SK-N-SH (cell line): ENCODE results near the gene POP4. TPM values are rescaled to one million over a fixed set of nuclear protein-coding genes. Genes with fewer than 3 reads are reported as not detected.

Experiments
- CTCF ChIA-PET: fragments of 300-600, 350-600 bp; formaldehyde crosslinking; extraction: SDS; loops from one replicate; lab custom pipeline; 2021; lab: Yijun Ruan, JAX
- POLR2A ChIA-PET: fragments of 350-600 bp; sonication (Branson Sonifier 250); formaldehyde crosslinking; extraction: SDS; loops from one replicate; lab custom pipeline; 2020; ENCODE audit warnings: antibody characterized with exemption, inconsistent platforms; lab: Yijun Ruan, JAX
- DNase-seq: peaks from one replicate; pipeline ENCODE4 v3.0.0; 2012
- H2AFZ ChIP-seq: fragments of 200-600 bp; sonication (generic); 2 replicates; pipeline ENCODE4 v1.8.1; 2016; ENCODE audit warnings: antibody characterized with exemption, mild to moderate bottlenecking, low read depth
- H3F3A ChIP-seq: fragments of 200-600 bp; sonication (generic); replicated peaks from 2 replicates; pipeline ENCODE3; 2016; ENCODE audit warnings: antibody characterized with exemption, mild to moderate bottlenecking; ENCODE audit not compliant: insufficient read depth
- H3K27ac ChIP-seq, 2 experiments: fragments of 200-500 bp in 1 of 2; fragments of 200-600 bp in 1 of 2; sonication (Bioruptor generic) in 1 of 2; sonication (generic), shearing (Covaris generic) in 1 of 2; 2 replicates each; pipeline versions ENCODE4 v1.5.1 to v1.6.1; 2014 to 2016; ENCODE audit warnings: low read depth in 2 of 2, inconsistent platforms in 1 of 2, low read length in 1 of 2, mild to moderate bottlenecking in 1 of 2, mixed read lengths in 1 of 2
- H3K27me3 ChIP-seq: fragments of 200-600 bp; sonication (generic), shearing (Covaris generic); 2 replicates; pipeline ENCODE4 v1.6.1; 2016; ENCODE audit warnings: mixed run types; ENCODE audit not compliant: insufficient read depth
- H3K36me3 ChIP-seq, 2 experiments: fragments of 200-500 bp in 1 of 2; fragments of 200-600 bp in 1 of 2; sonication (Bioruptor generic) in 1 of 2; sonication (generic) in 1 of 2; replicated peaks in 1 of 2; 2 replicates each; pipeline versions ENCODE3 to v1.5.1; 2014 to 2016; ENCODE audit warnings: low read length in 1 of 2, mild to moderate bottlenecking in 1 of 2; ENCODE audit not compliant: insufficient read depth in 2 of 2, control insufficient read depth in 1 of 2
- H3K4me1 ChIP-seq, 2 experiments: fragments of 200-500 bp in 1 of 2; fragments of 200-600 bp in 1 of 2; sonication (Bioruptor generic) in 1 of 2; sonication (generic), shearing (Covaris generic) in 1 of 2; 2 replicates each; pipeline versions ENCODE4 v1.5.1 to v1.6.1; 2014 to 2016; ENCODE audit warnings: low read depth in 1 of 2, low read length in 1 of 2, mixed run types in 1 of 2; ENCODE audit not compliant: insufficient read depth in 2 of 2, control insufficient read depth in 1 of 2
- H3K4me2 ChIP-seq: fragments of 200-600 bp; sonication (generic), shearing (Covaris generic); 2 replicates; pipeline ENCODE4 v1.6.1; 2017; ENCODE audit warnings: mixed run types
- H3K4me3 ChIP-seq, 2 experiments: fragments of 200-500 bp in 1 of 2; fragments of 200-600 bp in 1 of 2; sonication (Bioruptor generic) in 1 of 2; sonication (generic), shearing (Covaris generic) in 1 of 2; 2 replicates each; pipeline versions ENCODE4 v1.5.1 to v1.8.1; 2014 to 2016; ENCODE audit warnings: low read depth in 2 of 2, inconsistent platforms in 1 of 2, low read length in 1 of 2, mild to moderate bottlenecking in 1 of 2, mixed read lengths in 1 of 2, moderate library complexity in 1 of 2
- H3K79me2 ChIP-seq: fragments of 200-600 bp; sonication (generic); 2 replicates; pipeline ENCODE4 v1.8.1; 2017; ENCODE audit warnings: mild to moderate bottlenecking; ENCODE audit not compliant: insufficient read depth
- H3K9ac ChIP-seq: fragments of 200-600 bp; sonication (generic); 2 replicates; pipeline ENCODE4 v1.6.1; 2017; ENCODE audit warnings: mixed run types
- H3K9me2 ChIP-seq: fragments of 200-600 bp; sonication (generic); 2 replicates; pipeline ENCODE4 v1.6.1; 2017; ENCODE audit warnings: mixed run types
- H3K9me3 ChIP-seq: fragments of 200-600 bp; sonication (generic); 2 replicates; pipeline ENCODE4 v1.6.1; 2017; ENCODE audit warnings: mixed run types, mild to moderate bottlenecking, moderate library complexity
- H4K20me1 ChIP-seq: fragments of 200-600 bp; sonication (generic); 2 replicates; pipeline ENCODE4 v1.6.1; 2017; ENCODE audit warnings: mild to moderate bottlenecking, mixed run types; ENCODE audit not compliant: insufficient read depth
- CTCF ChIP-seq: fragments of 200-600 bp; sonication (generic); IDR thresholded peaks from 2 replicates; pipeline ENCODE4 v1.6.1; 2017; ENCODE audit warnings: antibody characterized with exemption, mild to moderate bottlenecking, moderate library complexity
- EP300 ChIP-seq, 2 experiments: IDR thresholded peaks; 2 replicates each; pipeline versions ENCODE4 v1.4.0 to v1.6.1; 2012; ENCODE audit warnings: borderline replicate concordance in 1 of 2, low read depth in 1 of 2, low read length in 1 of 2
- FOXM1 ChIP-seq: IDR thresholded peaks from 2 replicates; pipeline ENCODE4 v1.4.0; 2012; ENCODE audit warnings: low read depth, mild to moderate bottlenecking
- MEF2A ChIP-seq: IDR thresholded peaks from 2 replicates; pipeline ENCODE4 v1.4.0; 2012; ENCODE audit warnings: low read depth, borderline replicate concordance
- NRF1 ChIP-seq: IDR thresholded peaks from 2 replicates; pipeline ENCODE4 v1.6.1; 2012; ENCODE audit warnings: low read depth, mild to moderate bottlenecking, low read length
- RCOR1 ChIP-seq: fragments of 150-350 bp; IDR thresholded peaks from 2 replicates; pipeline ENCODE4 v1.6.1; 2017; ENCODE audit warnings: antibody characterized with exemption, low read length
- RFX5 ChIP-seq: IDR thresholded peaks from 2 replicates; pipeline ENCODE4 v1.6.1; 2012; ENCODE audit warnings: mild to moderate bottlenecking, improper control_type of control experiment, low read length
- RXRA ChIP-seq: IDR thresholded peaks from 2 replicates; pipeline ENCODE4 v1.4.0; 2012; ENCODE audit warnings: low read depth, mild to moderate bottlenecking, borderline replicate concordance
- SMC3 ChIP-seq: IDR thresholded peaks from 2 replicates; pipeline ENCODE4 v1.6.1; 2012; ENCODE audit warnings: low read depth, low read length, improper control_type of control experiment
- TAF1 ChIP-seq: IDR thresholded peaks from 2 replicates; pipeline ENCODE4 v1.6.1; 2012; ENCODE audit warnings: low read depth, mild to moderate bottlenecking, low read length, moderate library complexity, borderline replicate concordance
- TEAD4 ChIP-seq: IDR thresholded peaks from 2 replicates; pipeline ENCODE4 v1.4.0; 2012; ENCODE audit warnings: mild to moderate bottlenecking, borderline replicate concordance; ENCODE audit not compliant: insufficient read depth
- USF2 ChIP-seq: fragments of 150-350 bp; IDR thresholded peaks from 2 replicates; pipeline ENCODE4 v1.6.1; 2017; ENCODE audit warnings: antibody characterized with exemption, low read length, low read depth, borderline replicate concordance
- YY1 ChIP-seq: IDR thresholded peaks from 2 replicates; pipeline ENCODE4 v1.4.0; 2012; ENCODE audit warnings: low read depth, mild to moderate bottlenecking
- ZBTB33 ChIP-seq: IDR thresholded peaks from 2 replicates; pipeline ENCODE4 v1.4.0; 2012; ENCODE audit warnings: low read depth, borderline replicate concordance
- WGBS: methylation state at CpG from one replicate; pipeline ENCODE4 v1.1.6; 2017; ENCODE audit warnings: low lambda C conversion rate; 5-methylcytosine and 5-hydroxymethylcytosine counted together
- polyA plus RNA-seq, 3 experiments: library from polyadenylated mRNA; depleted of rRNA; stranded (reverse); fragments of >200 nt; gene quantifications; 2 replicates each; pipeline ENCODE4 v1.2.3, GENCODE V29; 2012
- TF ChIP-seq, protein P1 (sequence below): IDR thresholded peaks from 2 replicates; pipeline ENCODE4 v1.6.1; 2012; ENCODE audit warnings: mild to moderate bottlenecking, low read depth, low read length, moderate library complexity
- TF ChIP-seq, protein P2 (sequence below): IDR thresholded peaks from 2 replicates; pipeline ENCODE4 v1.4.0; 2012; ENCODE audit warnings: low read depth

POP4 gene
- polyA plus RNA-seq, 1 of the 3 experiments (the other 2 are of a cell fraction): 75.4 TPM

DNA sequence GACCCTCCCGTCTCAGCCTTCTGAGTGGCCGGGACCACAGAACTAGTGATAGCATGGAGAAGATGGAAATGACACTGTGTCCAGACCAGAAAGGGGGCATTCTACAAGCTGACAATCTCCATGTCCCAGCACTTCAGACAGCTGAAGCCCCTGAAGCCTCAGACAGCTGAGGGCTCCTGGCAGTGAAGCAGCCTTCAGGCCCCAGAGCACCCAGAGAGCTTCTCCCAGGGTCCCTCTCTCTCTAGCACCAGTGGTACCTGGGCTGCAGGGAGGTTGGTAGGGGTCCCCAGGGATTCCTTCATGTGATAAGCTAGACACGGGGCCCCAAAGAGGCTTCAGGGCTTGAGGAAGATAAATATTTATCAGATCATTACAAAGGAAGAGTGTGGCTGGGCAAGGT, 7.6 kb upstream of the POP4 start:
- Histone ChIP-seq H3K9me3 (no peaks in the 10 kb centered on the region), H3K4me2 (no peak overlapping the region), H3K4me3 (no peak overlapping the region), H3K27ac (no peak overlapping the region), H3K27me3 (peaks cover 68% of the 10 kb centered on the region), H3K79me2 (no peaks in the 10 kb centered on the region), H3K9me2 (no peaks in the 10 kb centered on the region), H2AFZ (no peak overlapping the region)
- POLR2A ChIA-PET: interaction anchor here (1.2 kb wide), 1 partner anchor 8 kb away, joined by 4 read pairs; the partner anchor contains the start of gene POP4
- TF ChIP-seq NRF1 (no peak), TEAD4 (no peak), FOXM1 (no peak), YY1 (no peak), USF2 (no peak), CTCF (no peak)
- TF ChIP-seq, all 33 proteins: peak for 0
- Histone ChIP-seq H3K36me3 (no peaks in the 10 kb centered on the region), H3K9ac (no peak overlapping the region), H3F3A (no peaks in the 10 kb centered on the region), H3K4me1 (no peaks in the 10 kb centered on the region), H4K20me1 (no peaks in the 10 kb centered on the region)
- WGBS: 7% methylated on average over 3 of the region's 3 CpGs
- DNase-seq: no peak
- CTCF ChIA-PET: interaction anchor here (0.9 kb wide), 1 partner anchor 12 kb away, joined by 3 read pairs; no protein-coding TSS in a partner anchor

DNA sequence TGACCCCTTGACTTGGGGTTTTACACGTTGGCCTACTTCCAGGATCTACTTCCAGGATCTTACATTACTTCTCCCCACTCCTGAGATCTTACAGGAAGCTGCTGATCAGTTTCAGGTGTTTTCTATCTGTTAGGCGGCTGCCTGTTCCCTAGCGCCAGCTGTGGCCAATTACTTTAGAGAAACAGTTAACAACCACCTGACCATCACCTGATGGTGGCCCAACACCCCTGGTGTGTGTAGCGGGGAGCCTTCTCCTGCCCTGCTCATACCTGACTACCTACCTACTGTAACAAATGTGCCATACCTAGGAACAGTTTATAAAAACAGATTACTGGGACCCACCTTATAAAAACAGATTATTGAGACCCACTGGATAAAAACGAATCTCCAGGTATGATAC, 2.8 kb upstream of the POP4 start:
- no peak overlapping the region for H3K27ac ChIP-seq
- peaks cover 18% of the 10 kb centered on the region for H3K79me2 ChIP-seq
- H3K9me3 ChIP-seq: no peaks in the 10 kb centered on the region
- DNase-seq: no peak
- peaks cover 0 to 8% of the 10 kb centered on the region in 2 experiments; a peak in 2 of 4 replicates for H3K4me1 ChIP-seq
- no peak overlapping the region for H3K4me3 ChIP-seq
- no peak overlapping the region for H3K9ac ChIP-seq
- no peaks in the 10 kb centered on the region for H3F3A ChIP-seq
- H3K9me2 ChIP-seq: no peaks in the 10 kb centered on the region
- no peak overlapping the region for H2AFZ ChIP-seq
- peaks cover 21% of the 10 kb centered on the region for H3K27me3 ChIP-seq
- H3K36me3 ChIP-seq: no peaks in the 10 kb centered on the region
- CTCF ChIA-PET: no interaction called here
- POLR2A ChIA-PET: no interaction called here
- H4K20me1 ChIP-seq: no peaks in the 10 kb centered on the region
- 65% methylated on average over 5 of the region's 5 CpGs for WGBS
- no peak overlapping the region for H3K4me2 ChIP-seq
- TF ChIP-seq TEAD4 (no peak), TAF1 (no peak), SMC3 (no peak), ZBTB33 (no peak), MEF2A (no peak), CTCF (no peak), RCOR1 (no peak), EP300 (IDR thresholded peaks at IDR 0.05; ENCODE audit: borderline replicate concordance in 1 of 2, low read depth in 1 of 2, low read length in 1 of 2) (no peak), RFX5 (no peak), RXRA (no peak)
- TF ChIP-seq, protein P1, sequence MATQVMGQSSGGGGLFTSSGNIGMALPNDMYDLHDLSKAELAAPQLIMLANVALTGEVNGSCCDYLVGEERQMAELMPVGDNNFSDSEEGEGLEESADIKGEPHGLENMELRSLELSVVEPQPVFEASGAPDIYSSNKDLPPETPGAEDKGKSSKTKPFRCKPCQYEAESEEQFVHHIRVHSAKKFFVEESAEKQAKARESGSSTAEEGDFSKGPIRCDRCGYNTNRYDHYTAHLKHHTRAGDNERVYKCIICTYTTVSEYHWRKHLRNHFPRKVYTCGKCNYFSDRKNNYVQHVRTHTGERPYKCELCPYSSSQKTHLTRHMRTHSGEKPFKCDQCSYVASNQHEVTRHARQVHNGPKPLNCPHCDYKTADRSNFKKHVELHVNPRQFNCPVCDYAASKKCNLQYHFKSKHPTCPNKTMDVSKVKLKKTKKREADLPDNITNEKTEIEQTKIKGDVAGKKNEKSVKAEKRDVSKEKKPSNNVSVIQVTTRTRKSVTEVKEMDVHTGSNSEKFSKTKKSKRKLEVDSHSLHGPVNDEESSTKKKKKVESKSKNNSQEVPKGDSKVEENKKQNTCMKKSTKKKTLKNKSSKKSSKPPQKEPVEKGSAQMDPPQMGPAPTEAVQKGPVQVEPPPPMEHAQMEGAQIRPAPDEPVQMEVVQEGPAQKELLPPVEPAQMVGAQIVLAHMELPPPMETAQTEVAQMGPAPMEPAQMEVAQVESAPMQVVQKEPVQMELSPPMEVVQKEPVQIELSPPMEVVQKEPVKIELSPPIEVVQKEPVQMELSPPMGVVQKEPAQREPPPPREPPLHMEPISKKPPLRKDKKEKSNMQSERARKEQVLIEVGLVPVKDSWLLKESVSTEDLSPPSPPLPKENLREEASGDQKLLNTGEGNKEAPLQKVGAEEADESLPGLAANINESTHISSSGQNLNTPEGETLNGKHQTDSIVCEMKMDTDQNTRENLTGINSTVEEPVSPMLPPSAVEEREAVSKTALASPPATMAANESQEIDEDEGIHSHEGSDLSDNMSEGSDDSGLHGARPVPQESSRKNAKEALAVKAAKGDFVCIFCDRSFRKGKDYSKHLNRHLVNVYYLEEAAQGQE: no peak
- TF ChIP-seq, protein P2, sequence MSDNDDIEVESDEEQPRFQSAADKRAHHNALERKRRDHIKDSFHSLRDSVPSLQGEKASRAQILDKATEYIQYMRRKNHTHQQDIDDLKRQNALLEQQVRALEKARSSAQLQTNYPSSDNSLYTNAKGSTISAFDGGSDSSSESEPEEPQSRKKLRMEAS: no peak
